SK-N-MC (cell line): ENCODE results near the gene IL17RC.

Experiments
- EZH2 ChIP-seq: fragments of 200-600 bp; sonication (generic); IDR thresholded peaks from one replicate; pipeline ENCODE4 v1.6.1; 2017; ENCODE audit warnings: antibody characterized with exemption
- FOXP2 ChIP-seq: optimal IDR thresholded peaks from 2 replicates; pipeline ENCODE3; 2011; ENCODE audit warnings: mild to moderate bottlenecking, moderate library complexity; ENCODE audit not compliant: insufficient read depth; ENCODE audit errors: extremely low read length, control extremely low read depth
- POLR2AphosphoS5 ChIP-seq: IDR thresholded peaks from 2 replicates; pipeline ENCODE4 v1.6.1; 2012; ENCODE audit warnings: mild to moderate bottlenecking, low read depth, low read length, borderline replicate concordance

DNA sequence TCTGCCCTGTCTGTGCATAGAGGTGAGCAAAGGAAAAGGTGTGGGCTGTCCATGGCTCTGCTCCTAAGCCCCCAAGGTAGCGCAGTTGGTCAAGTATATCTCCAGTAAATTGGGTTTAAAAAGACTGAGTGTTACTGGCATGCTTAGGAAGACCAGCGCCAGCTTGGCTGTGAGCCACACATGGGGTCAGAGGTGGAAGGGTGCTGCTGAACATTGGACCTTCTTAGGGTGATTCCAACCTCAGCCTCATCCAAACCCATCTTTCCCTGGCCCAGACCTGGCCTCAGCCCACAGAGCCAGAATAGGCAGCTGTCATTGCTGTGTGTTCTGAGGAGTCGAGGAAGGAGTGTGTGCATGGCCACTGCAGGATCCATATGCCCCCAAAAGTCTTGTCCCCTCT lies 8.6 kb upstream of the IL17RC start:
- TF ChIP-seq POLR2AphosphoS5 (no peak), EZH2 (no peak), FOXP2 (no peak)
